HFFc6 (cell line): ENCODE measurements around the gene INSYN1. TPM values are rescaled to one million over a fixed set of nuclear protein-coding genes. Genes with fewer than 3 reads are reported as not detected.

Experiments used
- DNase-seq: peaks from one replicate; pipeline ENCODE4 v3.0.0-alpha.2; 2018
- H3K27ac Mint-ChIP-seq: 2 replicates; pipeline ENCODE4 v1.8.0; 2020; ENCODE audit warnings: mild to moderate bottlenecking, mixed read lengths
- H3K27me3 Mint-ChIP-seq: 2 replicates; pipeline ENCODE4 v1.8.0; 2021; ENCODE audit warnings: mild to moderate bottlenecking, moderate library complexity, mixed read lengths; ENCODE audit not compliant: insufficient read depth
- H3K36me3 Mint-ChIP-seq: 2 replicates; pipeline ENCODE4 v1.8.0; 2021; ENCODE audit warnings: low read depth, mixed read lengths
- H3K4me1 Mint-ChIP-seq: 2 replicates; pipeline ENCODE4 v1.8.0; 2020; ENCODE audit warnings: low read depth, mixed read lengths
- H3K4me3 Mint-ChIP-seq: 2 replicates; pipeline ENCODE4 v1.8.0; 2020; ENCODE audit warnings: mild to moderate bottlenecking, moderate library complexity, mixed read lengths
- H3K9me3 Mint-ChIP-seq: 2 replicates; pipeline ENCODE4 v1.8.0; 2020; ENCODE audit warnings: mild to moderate bottlenecking, mixed read lengths
- total RNA-seq, 6 experiments: library from RNA; stranded (reverse); fragmentation: NEBNext Ultra II Directional; extraction: Animal tissue kit (Norgen Biotek cat#: 25700); gene quantifications; 2 replicates in 1 of 6; 3 replicates in 5 of 6; pipeline ENCODE4 v1.2.3, GENCODE V29; 2021
- TF ChIP-seq, protein P1 (sequence below): fragments of 200-600 bp; sonication (generic); IDR thresholded peaks from 2 replicates; pipeline ENCODE4 v1.5.0; 2021; ENCODE audit warnings: antibody characterized with exemption, mild to moderate bottlenecking

Gene INSYN1
- total RNA-seq, 6 experiments from 2014 or later = 0.15 to 1.3 (median 0.28) TPM

GRCh38 chr15:73755946-73756345 is 2.8 kb upstream of the INSYN1 start:
- Mint-ChIP-seq H3K27me3 (peaks cover 30% of the 10 kb centered on the region), H3K4me1 (no peaks in the 10 kb centered on the region), H3K4me3 (no peak overlapping the region), H3K27ac (no peak overlapping the region), H3K9me3 (no peaks in the 10 kb centered on the region), H3K36me3 (no peaks in the 10 kb centered on the region)
- no peak for DNase-seq
- TF ChIP-seq, protein P1, sequence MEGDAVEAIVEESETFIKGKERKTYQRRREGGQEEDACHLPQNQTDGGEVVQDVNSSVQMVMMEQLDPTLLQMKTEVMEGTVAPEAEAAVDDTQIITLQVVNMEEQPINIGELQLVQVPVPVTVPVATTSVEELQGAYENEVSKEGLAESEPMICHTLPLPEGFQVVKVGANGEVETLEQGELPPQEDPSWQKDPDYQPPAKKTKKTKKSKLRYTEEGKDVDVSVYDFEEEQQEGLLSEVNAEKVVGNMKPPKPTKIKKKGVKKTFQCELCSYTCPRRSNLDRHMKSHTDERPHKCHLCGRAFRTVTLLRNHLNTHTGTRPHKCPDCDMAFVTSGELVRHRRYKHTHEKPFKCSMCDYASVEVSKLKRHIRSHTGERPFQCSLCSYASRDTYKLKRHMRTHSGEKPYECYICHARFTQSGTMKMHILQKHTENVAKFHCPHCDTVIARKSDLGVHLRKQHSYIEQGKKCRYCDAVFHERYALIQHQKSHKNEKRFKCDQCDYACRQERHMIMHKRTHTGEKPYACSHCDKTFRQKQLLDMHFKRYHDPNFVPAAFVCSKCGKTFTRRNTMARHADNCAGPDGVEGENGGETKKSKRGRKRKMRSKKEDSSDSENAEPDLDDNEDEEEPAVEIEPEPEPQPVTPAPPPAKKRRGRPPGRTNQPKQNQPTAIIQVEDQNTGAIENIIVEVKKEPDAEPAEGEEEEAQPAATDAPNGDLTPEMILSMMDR = no peak

DNA sequence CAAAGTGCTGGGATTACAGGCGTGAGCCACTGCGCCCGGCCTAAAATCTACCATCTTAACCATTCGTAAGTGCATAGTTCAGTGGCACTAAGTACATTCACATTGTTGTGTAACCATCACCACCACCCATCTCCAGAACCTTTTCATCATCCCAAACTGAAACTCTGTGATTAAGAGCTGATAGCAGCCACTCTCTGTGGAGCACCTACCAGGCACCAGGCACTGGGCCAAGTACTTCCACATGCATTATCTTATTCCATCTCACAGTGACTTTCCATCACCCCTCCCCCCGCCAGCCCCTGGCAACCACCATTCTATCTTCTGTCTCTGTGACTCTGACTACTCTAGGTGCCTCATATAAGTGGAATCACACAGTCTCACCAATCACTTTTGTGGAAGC is 2.3 kb upstream of the INSYN1 start:
- TF ChIP-seq, protein P1 = no peak
- Mint-ChIP-seq H3K27ac (no peak overlapping the region), H3K4me1 (no peaks in the 10 kb centered on the region), H3K9me3 (no peaks in the 10 kb centered on the region), H3K4me3 (no peak overlapping the region), H3K36me3 (no peaks in the 10 kb centered on the region), H3K27me3 (peaks cover 34% of the 10 kb centered on the region)
- DNase-seq = no peak

GRCh38 chr15:73754461-73754860 is 1.3 kb upstream of the INSYN1 start:
- no peak for DNase-seq
- TF ChIP-seq, protein P1 = no peak
- H3K9me3 Mint-ChIP-seq = no peaks in the 10 kb centered on the region
- H3K4me1 Mint-ChIP-seq = no peaks in the 10 kb centered on the region
- H3K36me3 Mint-ChIP-seq = no peaks in the 10 kb centered on the region
- H3K27me3 Mint-ChIP-seq = peaks cover 40% of the 10 kb centered on the region
- no peak overlapping the region for H3K4me3 Mint-ChIP-seq
- no peak overlapping the region for H3K27ac Mint-ChIP-seq

DNA sequence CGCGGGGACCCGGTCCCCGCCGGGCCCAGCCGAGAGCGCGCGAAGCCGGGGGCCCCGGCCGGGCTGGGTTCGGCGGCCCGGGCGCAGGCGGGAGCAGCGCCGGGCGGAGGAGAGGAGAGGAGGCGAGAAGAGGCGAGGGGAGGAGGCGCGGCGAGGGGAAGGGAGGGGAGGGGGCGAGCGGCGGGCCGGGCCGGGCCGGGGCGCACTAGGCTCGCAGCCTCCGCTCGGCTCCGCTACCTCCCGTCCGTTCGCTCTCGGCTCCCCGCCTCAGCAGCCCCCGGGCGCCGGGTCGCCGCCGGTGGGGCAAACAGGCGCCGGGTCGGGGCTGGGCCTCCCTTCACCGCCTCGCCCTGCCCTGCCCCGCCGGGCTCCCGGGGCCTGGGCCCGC is 351 bp downstream of the INSYN1 start:
- no peak overlapping the region for H3K27ac Mint-ChIP-seq

DNA sequence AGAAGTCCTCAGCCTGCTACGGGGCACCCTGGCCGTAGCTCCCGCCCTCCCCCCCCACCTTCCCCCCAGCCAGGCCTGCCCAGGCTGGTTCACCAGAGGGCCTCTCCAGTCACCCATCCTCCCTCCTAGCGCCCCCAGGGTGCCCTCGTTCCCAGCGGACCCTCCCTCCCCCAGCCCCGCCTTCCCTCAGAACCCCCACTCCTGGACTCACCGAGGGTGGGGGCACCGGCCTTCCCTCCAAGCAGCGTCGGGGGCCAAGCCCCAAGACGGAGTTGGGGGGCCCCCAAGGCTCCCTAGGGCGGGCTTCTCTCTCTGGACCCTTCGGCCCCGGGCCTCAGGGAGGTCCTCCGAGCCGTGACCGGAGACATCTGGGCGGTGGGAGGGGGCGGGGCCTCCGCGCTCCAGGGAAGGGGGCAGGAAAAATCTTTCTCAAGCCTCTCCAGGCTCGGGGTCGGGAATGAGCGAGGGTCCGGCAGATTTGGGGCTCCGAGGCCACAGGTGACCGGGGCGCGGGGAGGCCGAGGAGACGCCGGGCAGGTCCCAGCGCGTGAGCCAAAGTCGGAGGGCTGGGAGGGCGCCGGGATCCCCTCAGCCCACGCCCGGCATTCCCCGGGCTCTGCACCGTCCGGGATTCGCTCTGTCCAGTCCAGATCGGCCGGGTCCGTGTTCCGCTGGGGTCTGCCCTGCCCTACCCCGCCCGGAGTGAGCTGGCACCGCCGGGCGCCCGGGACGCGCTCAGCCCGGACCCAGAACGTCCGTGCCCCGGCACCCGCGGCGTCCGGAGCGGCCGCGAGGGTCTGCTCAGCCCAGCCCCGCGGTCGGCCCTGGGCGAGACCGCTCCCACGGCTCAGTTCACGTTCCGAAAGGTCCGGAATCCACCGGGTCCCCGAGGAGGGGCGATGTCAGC is 999 bp downstream of the INSYN1 start:
- Mint-ChIP-seq H3K27me3 (peaks cover 54% of the 10 kb centered on the region), H3K4me1 (no peaks in the 10 kb centered on the region), H3K4me3 (no peak overlapping the region), H3K27ac (no peak overlapping the region), H3K9me3 (no peaks in the 10 kb centered on the region), H3K36me3 (no peaks in the 10 kb centered on the region)
- TF ChIP-seq, protein P1 = no peak
- DNase-seq = no peak

More for the DNA sequence above, 351 bp downstream of the INSYN1 start:
- peaks cover 51% of the 10 kb centered on the region for H3K27me3 Mint-ChIP-seq
- no peak for DNase-seq
- no peaks in the 10 kb centered on the region for H3K4me1 Mint-ChIP-seq
- no peaks in the 10 kb centered on the region for H3K9me3 Mint-ChIP-seq
- H3K4me3 Mint-ChIP-seq = no peak overlapping the region
- TF ChIP-seq, protein P1 = no peak
- H3K36me3 Mint-ChIP-seq = no peaks in the 10 kb centered on the region
